ENCODE data around the gene SHANK1.
"Not testable (repeated sequence)": the region's sequence is repeated elsewhere in the genome, so short reads cannot be mapped to it uniquely, and the experiment has no call there.

SHANK1 gene

GRCh38 chr19:50618379-50618778 lies 101.2 kb downstream of the SHANK1 start:
- H3K27me3 ChIP-seq (replicated peaks); H3K36me3 ChIP-seq (replicated peaks); in situ Hi-C loops (cut with HindIII; ENCODE audit: low pct_ligation_motif_present, low sequenced_read_pairs); DNase-seq; H3K27ac ChIP-seq; H3K4me3 ChIP-seq (ENCODE audit: low read depth, low read length): not testable (repeated sequence)

- DNase-seq; in situ Hi-C loops (cut with HindIII; ENCODE audit: low pct_ligation_motif_present, low sequenced_read_pairs); H3K4me3 ChIP-seq (ENCODE audit: low read depth, low read length); H3K36me3 ChIP-seq (replicated peaks); H3K27me3 ChIP-seq (replicated peaks); H3K27ac ChIP-seq: not testable (repeated sequence)
Measured at GRCh38 chr19:50612504-50613404, 106.8 kb downstream of the SHANK1 start.

Measured in brain microvascular endothelial cell (primary cell).